Raji (cell line): ENCODE data around the gene MEX3C.
A peak's percentile ranks its signal among the peaks of the same experiment; 100 is the strongest.

ENCODE experiments used
- POLR2A ChIP-seq: IDR thresholded peaks from 2 replicates; pipeline ENCODE4 v1.6.1; 2011; ENCODE audit warnings: low read depth, low read length, control low read depth; ENCODE audit not compliant: insufficient read depth

Gene MEX3C

DNA sequence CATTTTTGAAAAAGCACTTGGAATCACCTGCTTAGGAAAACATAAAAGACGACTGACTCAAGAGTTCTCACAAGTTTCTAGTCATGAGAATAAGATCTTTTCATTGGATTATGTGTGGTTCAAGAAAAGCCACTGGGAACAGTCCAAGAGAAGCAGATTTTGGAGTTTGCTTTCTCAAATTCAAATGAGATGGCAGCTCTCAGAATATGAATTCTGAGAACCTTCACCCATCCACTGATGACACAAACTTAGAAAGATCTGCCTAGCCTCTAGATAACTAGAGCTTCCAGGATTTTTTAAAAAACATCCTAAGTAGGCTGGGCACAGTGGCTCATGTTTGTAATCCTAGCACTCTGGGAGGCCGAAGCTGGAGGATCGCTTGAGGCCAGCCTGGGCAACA lies 26.8 kb downstream of the MEX3C start:
- no peak for TF ChIP-seq POLR2A

DNA sequence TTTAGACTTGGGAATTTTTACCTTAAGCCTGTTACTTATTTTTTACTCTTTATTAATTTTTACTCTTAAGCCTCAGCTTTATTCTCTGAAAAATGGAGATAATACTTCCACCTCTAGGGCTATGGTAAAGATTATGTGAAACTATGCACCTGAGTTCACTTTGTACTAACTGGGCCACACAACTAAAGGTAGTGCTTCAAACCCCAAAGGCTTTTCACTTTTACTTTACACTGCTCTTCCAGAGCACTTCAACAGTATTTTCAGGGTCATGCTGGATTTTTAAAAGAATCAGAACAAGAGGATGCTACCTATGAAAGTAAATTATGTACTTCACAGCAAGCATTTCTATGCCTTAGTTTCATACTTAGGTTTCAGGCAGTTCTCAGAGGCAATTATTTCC lies 27.8 kb downstream of the MEX3C start:
- TF ChIP-seq POLR2A: no peak

DNA sequence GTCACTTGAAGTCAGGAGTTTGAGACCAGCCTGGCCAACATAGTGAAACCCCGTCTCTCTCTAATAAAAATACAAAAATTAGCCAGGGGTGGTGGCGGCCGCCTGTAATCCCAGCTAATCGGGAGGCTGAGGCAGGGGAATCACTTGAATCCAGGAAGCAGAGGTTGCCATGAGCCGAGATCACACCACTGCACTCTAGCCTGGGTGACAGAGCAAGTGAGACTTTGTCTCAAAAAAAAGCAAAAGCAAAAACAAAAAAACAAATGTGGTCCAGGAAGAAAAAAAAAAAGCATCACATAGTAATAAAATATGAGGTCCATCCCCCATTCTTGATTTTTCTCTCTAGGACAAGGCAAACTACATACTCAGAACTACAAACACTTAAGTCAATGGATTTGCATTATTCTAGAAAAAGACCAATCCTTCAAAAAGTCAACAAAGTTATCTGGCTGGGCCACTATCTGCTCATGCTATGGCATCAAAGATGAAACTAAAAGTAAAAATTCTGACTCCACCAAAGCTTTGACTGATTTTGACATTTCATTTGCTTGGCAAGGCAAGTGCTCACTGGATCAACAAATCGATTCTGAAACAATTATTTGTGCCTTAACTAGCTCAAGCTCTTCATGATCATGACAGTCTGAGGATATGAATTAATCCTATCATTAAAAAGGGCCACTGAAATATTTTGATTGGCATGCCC lies 28.4 kb downstream of the MEX3C start:
- TF ChIP-seq POLR2A: no peak

DNA sequence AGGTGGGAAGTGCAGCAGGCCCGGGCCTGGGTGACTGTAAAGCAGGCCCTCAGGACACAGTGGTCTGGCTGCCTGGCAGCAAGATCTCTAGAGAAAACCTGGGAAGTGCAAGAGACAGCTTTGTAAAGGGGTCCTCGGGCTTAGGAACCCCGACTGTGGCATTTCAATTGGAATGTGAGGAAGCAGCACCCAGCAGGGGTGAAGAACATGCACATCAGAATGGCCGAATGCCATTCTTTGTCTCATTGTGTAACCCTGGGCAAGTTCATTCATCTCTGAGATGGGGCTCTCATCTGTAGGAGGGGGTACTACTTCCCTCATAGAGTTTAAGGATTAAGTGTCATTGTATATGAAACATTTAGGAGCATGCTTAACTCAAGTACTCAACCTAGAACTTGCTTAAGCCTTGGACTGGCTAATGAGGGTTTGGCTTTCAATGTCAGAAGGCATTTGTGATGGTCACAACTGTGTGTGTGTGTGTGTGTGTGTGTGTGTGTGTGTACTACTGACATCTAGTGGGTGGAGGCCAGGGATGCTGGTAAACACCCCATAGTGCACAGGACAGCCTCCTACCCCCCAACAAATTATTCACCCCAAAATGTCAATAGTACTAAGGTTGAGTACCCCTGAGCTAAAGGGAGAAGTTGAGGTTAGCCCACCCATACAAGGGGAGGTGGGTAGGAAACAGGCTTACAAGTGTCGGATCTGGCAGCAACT lies 29.3 kb downstream of the MEX3C start:
- no peak for TF ChIP-seq POLR2A

DNA sequence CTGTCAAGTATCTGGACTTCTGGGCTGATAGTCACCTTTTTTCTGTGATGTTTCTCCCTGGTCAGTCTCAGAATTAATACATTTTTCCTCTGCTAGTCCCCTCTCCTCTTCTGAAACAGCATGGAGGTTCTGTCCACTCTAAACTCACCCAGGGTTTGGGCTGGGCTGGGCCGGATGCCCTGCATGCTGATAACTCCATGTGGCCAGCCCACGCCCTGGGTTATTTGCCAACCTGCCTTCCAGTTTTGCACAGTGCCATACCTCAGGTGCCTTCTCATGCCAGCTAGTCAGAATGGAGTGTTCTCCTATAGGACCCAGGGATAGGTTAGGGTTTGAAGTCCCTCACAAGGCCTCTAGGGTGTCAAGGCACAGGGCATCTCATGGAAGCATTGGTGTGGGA lies 32.2 kb downstream of the MEX3C start:
- no peak for TF ChIP-seq POLR2A

DNA sequence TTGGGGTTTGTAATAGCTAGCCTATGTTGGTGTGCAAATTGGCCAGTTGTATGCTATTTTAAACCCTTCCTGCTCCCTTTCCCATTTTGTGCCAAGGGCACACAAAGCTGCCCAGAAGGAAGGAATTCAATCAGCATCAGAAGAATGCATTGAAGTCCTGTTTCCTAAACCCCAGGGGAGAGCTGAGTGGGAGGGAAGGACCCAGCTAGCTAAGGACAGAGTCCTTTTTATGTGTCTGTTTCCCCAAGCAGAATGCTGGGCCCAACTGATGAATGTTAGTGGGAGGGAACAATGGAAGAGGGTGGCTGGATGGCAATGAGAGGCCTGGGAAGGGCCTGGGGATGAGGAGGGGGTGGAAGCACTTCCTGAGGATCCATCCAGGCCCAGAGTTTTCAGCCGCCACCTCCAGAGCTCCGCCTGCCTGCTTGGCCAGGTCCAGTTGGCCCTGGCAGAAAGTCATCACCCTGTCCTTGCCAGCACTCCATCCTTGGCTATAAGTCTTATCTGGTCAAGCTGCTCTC lies 32.7 kb downstream of the MEX3C start:
- TF ChIP-seq POLR2A: no peak

DNA sequence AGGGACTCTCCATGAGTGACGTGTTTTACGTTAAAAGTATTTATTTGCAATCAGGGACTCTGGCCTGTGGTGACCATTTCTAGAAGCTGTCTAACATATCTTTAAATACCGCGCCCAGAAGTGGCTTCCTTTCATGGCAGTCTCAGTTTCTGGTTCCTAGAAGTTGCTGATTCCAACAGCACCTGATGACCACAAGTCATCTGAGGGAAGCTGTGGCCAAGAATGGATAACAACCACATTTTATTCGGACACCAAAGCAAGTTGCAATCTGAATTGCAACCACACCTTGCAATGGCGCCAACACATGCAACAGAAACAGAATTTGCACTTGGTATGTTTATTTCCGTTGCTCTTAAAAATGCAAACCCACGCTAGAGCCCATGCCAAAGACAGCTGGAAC lies 33.1 kb downstream of the MEX3C start:
- TF ChIP-seq POLR2A: no peak

DNA sequence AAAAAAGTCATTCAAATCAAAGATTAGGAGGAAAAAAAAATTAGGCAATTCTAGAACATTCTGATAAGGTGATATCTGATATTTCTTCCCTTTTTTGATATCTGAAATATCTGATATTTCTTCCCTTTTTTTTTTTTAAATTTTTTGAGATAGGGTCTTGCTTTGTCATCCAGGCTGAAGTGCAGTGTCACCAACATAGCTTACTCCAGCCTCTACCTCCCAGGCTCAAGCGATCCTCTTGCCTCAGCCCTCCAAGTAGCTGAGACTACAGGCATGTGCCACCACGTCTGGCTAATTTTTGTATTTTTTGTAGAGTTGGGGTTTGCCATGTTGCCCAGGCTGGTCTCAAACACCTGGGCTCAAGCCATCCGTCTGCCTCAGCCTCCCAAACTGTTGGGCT lies 33.9 kb downstream of the MEX3C start:
- no peak for TF ChIP-seq POLR2A

DNA sequence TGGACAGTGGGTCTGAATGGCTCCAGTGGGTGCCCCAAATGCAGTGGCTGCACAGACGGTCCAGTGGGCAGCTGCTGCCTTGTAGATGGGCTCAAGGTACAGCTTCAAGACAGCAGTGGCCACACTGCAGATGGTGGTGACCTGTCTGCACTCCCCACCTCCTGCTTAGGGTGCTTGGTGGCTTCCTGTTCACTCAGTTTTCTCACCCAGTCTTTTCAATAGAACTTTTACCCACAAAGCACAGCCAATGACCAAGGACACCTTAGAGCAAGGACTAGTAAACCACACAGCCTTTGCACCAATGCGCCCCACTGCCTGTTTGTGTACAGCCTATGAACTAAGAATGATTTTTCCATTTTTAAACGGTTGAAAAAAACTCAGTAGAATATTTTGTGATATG lies 34.9 kb downstream of the MEX3C start:
- no peak for TF ChIP-seq POLR2A

DNA sequence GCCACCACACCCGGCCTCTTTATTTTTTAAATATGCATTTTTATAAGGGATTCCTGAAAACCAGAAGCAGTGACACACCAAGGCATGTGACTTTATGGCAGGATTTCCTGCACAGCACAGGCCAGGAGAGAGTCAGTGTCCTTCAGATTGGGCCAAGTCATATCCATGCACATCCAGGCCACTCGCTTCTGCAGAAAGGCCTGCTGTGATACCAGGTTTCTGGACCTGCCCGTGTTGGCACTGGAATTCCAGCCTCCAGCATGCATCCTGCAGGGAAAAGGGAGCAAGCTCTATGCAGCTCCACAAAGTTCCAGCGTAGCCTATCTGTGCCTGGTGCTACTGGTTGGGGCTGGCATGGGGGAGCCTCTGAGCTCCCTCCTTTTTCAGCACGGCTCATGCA lies 36.8 kb downstream of the MEX3C start:
- no peak for TF ChIP-seq POLR2A

DNA sequence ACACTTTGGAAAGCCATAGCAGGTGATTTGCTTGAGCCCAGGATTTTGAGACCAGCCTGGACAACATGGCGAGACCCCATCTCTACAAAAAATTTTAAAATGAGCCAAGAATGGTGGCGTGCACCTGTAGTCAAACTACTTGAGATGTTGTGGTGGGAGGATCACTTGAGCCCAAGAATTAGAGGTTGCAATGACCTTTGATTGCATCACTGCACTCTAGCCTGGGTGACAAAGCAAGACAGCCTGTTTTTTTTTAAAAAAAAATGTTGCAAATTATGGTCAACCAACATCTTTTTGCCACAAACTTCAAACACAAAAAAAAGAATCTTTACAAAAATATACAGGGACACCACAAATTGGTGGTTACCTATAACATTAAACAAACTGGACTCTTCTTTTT lies 40.3 kb downstream of the MEX3C start:
- no peak for TF ChIP-seq POLR2A

DNA sequence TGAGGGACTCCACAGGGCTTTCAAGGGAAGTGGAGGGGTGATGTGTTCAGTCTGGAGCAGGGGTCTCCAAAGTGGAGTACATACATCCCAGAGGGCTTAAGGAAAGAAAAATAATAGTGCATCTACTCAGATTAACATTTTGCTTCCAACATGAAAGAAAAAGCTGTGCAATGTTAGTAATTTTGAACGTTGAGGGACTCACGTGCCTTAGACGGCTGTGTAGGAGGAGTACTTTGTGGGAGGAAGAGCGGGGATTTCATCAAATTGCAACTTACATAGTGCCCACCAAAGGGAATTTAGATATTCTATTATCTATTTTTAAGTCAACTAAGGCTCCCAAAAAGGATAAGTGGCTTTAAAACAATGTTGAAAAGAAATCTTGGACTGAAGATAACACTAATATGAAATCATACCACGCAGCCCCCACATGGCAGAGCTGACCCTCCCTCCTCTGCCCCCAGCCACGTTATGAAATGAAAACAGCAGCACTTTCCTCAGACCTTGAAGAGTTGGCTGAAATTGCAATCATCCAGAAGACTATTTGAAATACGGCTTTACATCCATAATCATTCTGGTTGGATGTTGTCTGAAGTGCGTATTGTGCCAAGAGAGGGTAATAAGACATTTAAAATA lies 42.9 kb downstream of the MEX3C start:
- no peak for TF ChIP-seq POLR2A

DNA sequence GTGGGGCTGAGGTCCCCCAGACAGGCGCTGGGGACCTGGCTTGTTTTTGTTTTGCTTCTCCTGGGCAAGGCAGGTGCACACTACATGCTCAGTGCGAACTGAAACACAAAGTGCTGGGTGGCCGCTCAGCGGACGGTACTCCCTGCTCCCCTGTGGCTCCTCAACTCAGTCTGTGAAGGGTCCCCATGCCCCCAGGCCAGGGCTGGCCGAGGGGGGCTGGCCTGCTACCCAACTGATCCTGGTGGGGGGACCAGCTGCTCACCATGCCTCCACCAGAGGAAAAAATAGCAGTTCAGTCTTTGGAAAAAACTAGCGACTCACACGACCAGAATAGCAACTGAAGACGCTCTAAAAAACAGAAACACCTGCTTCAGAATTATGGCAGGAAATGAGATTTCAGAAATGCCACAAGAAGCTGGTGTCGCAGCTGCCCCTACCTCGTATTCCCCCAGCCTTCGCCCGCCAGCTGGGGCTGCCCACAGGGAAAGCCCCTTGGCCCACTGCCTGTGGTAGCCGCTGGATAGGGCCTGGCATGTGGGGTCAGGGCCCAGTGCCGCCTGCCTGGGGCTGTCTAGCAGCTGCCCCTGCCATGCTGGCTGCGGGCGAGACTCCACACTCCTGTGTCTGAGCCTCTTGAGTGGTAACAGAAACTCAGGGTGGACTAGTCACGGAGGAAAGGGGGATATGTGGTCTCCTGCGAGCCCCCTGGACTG lies 43.7 kb downstream of the MEX3C start:
- no peak for TF ChIP-seq POLR2A

DNA sequence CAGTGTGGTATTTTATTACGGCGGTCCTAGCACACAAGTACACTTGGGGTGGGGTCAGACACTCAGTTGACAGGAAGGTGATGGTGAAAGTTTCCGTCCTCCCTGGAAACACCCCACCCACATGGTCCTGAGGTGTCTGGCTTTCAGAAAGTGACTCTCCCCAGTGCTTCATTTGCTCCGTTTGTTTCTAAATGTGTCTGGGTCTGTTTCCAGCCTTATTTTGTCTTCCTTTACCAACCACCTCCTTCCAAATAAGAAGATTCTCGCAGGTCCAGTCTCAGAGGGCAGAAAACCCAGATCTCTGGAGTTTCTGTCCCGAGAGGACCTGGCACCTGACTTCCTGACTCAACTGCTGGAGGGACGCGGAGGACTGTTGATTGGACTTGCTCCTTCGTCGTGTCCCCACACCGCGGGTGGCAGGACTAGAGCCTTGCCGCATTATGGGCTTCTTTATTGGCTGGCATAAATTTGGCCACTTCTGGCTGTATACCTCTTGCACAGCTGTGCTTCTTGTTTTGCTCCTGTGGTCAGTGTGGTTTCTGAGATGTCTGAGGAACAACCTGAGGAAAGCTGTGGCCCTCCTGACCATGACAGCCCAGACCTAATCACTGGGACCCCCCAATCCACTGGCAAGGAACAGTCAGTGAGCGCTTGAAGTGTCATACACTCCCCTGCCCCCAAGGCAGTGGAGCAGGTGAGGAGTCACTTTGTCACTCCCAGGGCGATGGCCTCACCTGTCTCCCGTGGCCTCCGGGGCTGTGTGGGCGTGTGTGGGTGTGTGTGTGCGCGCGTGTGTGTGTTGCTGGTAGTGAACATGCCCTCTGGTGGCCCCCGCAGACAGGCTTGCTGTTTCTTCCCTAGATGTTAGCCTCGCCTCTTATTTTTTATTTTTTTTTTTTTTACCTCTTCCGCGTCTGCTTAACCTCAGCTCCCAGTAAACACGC lies 45.6 kb downstream of the MEX3C start:
- TF ChIP-seq POLR2A: 0 out of 2 replicates have a peak, but pooled peaks have one; percentile 21
